Activated CD4-positive, alpha-beta memory T cell treated with anti-CD3 and anti-CD28 coated beads, Interleukin-2, amount 10 ng/mL, durations not matched to agents 7 days and 5 days (primary cell): Measurements from ENCODE around the gene RHNO1. TPM values are rescaled to one million over a fixed set of nuclear protein-coding genes. Genes with fewer than 3 reads are reported as not detected.

Source experiments
- CTCF ChIA-PET: fragments of 350-600 bp; sonication (Branson Sonifier 250); formaldehyde crosslinking; loops from one replicate; lab custom pipeline; 2021; ENCODE audit warnings: antibody characterized with exemption, inconsistent platforms; lab: Charles Lee
- POLR2A ChIA-PET: fragments of 350-600 bp; sonication (Branson Sonifier 250); formaldehyde crosslinking; loops from one replicate; lab custom pipeline; 2021; ENCODE audit warnings: antibody characterized with exemption; lab: Charles Lee
- DNase-seq: peaks from one replicate; pipeline ENCODE4 v3.0.0-alpha.2; 2020
- H3K27ac Mint-ChIP-seq: one replicate; pipeline ENCODE4 v1.8.0; 2021; ENCODE audit warnings: mild to moderate bottlenecking, mixed read lengths
- H3K27me3 Mint-ChIP-seq: one replicate; pipeline ENCODE4 v1.8.0; 2021; ENCODE audit warnings: mixed read lengths
- H3K36me3 Mint-ChIP-seq: one replicate; pipeline ENCODE4 v1.8.0; 2021; ENCODE audit warnings: low read depth, mixed read lengths
- H3K4me1 Mint-ChIP-seq: one replicate; pipeline ENCODE4 v1.8.0; 2021; ENCODE audit warnings: mixed read lengths
- H3K4me3 Mint-ChIP-seq: one replicate; pipeline ENCODE4 v1.8.0; 2021; ENCODE audit warnings: mild to moderate bottlenecking, mixed read lengths
- H3K9me3 Mint-ChIP-seq: one replicate; pipeline ENCODE4 v1.8.0; 2021; ENCODE audit warnings: mixed read lengths
- total RNA-seq, 2 experiments: library from RNA; stranded (reverse); gene quantifications; one replicate each; pipeline ENCODE4 v1.2.3, GENCODE V29; 2021

Gene RHNO1, protein sequence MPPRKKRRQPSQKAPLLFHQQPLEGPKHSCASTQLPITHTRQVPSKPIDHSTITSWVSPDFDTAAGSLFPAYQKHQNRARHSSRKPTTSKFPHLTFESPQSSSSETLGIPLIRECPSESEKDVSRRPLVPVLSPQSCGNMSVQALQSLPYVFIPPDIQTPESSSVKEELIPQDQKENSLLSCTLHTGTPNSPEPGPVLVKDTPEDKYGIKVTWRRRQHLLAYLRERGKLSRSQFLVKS
- total RNA-seq: 10 to 100 TPM; 65.3 to 70.6 TPM

DNA sequence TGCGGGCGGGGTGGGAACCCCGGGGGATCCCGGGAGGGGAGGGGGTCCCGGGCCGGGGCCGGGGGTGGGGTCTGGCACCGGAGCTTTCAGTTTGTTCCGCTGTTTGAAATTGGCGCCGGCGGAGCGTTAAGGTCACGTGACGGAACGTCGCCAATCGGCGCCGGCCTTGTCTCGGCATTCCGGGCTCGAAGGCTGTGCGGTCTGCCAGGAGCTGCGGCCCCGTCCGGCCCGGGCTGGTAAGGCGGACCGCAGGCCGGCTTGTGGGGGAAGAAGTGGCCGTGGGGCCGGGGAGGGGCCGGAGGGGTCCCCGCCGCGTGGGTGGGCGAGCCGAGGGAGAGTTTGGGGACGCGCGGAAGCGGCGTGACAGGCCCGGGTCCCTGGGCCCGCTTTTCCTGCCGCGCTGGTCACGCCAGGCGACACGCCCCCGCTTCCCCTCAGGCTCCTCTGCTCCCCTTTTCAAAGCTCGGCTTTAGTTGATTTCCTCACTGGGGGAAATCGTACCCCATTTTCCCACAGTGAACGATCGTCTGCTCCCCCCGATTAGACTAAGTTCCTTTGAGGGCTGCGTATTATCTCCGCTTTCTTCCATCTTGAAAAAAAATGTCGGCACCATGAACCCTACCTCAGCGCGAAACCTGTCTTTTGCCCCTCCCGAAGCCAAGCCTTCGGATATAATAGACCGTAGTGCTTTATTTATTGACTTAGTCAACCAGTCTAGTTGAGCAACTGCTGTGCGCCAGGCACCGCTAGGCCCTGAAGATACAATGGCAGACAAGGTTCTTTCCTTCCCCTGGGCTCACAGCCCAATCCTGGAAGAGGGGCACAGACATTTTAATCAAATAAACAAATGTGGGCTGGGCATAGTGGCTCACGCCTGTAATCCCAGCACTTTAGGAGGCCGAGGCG lies at the start of gene RHNO1, which contains the start of gene FOXM1:
TSS of gene RHNO1 (plus strand) at position 177 of the 906 bp plus-strand sequence. CDS start 8,144 bp downstream, outside the sequence.
TSS of gene FOXM1 (minus strand) at position 128 of the 906 bp plus-strand sequence. CDS start 2,696 bp downstream, outside the sequence.
- ChIA-PET CTCF (interaction anchor here (1.0 to 3.1 kb wide), 6 partner anchors 8 to 13 kb away, joined by 3 to 17 read pairs (median 4); partner anchors contain the start of gene TULP3), POLR2A (interaction anchor here (0.7 to 5.4 kb wide), 14 partner anchors 9 to 244 kb away, joined by 3 to 99 read pairs (median 10); partner anchors contain the start of genes FKBP4, ITFG2, TEX52 and TULP3)
- peak; percentile 91 for DNase-seq
- H3K4me1 Mint-ChIP-seq: peaks cover 54% of the 10 kb centered on the region
- H3K36me3 Mint-ChIP-seq: peaks cover 46% of the 10 kb centered on the region
- peak within 1 kb of the TSS; percentile 90 for H3K27ac Mint-ChIP-seq
- H3K4me3 Mint-ChIP-seq: peak within 1 kb of the TSS; percentile 83
- no peaks in the 10 kb centered on the region for H3K9me3 Mint-ChIP-seq
- no peaks in the 10 kb centered on the region for H3K27me3 Mint-ChIP-seq

DNA sequence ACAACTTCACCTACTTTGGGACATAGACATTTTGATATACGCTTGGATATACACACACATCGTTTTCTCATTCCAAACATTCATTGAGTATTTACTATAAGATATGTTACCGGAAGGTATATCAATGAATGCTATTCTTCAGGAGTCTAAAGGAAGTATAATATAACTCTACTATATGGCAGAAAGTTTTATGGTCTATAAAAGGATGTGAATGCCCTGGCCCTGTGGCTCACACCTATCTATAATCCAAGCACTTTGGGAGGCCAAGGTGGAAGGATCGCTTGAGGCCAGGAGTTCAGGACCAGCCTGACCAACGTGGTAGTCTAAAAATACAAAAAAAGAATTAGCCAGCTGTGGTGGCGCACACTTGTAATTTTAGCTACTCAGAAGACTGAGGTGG lies 47.7 kb upstream of the RHNO1 start:
- Mint-ChIP-seq H3K27ac (no peak overlapping the region), H3K9me3 (no peaks in the 10 kb centered on the region), H3K27me3 (no peaks in the 10 kb centered on the region), H3K36me3 (peaks cover 21% of the 10 kb centered on the region), H3K4me1 (no peaks in the 10 kb centered on the region), H3K4me3 (no peak overlapping the region)
- POLR2A ChIA-PET: no interaction called here
- DNase-seq: no peak
- CTCF ChIA-PET: no interaction called here

DNA sequence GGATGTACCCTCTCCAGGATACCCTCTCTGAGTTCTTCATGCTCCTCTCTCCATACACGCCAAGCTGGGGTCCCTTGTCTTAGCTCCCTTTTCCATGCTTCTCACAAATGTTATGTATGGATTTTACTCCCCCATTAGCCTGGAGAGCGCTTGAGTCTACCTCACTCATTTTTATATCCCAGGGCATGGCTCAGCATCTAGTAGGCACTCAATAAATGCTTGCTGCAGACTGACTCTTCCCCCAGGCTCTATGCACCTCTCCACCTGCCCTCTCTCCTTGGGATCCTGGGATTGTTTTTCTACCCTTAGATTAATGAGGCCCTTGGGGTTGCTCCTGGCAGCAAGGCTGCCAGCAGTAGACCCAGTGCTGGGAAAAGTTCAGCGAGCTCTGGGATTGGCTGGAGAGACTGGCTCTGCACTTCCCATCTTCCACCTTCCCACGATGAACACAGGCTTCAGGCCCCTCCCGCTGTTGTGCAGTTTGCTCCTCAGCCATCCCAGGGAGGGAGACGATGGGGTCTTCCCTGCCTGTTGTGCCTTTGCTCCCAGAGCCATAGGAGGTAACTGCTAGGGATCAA lies 44.4 kb upstream of the RHNO1 start:
- Mint-ChIP-seq H3K4me3 (no peak overlapping the region), H3K36me3 (peaks cover 10% of the 10 kb centered on the region), H3K27me3 (no peaks in the 10 kb centered on the region), H3K27ac (no peak overlapping the region), H3K4me1 (no peaks in the 10 kb centered on the region), H3K9me3 (no peaks in the 10 kb centered on the region)
- POLR2A ChIA-PET: no interaction called here
- CTCF ChIA-PET: no interaction called here
- no peak for DNase-seq

DNA sequence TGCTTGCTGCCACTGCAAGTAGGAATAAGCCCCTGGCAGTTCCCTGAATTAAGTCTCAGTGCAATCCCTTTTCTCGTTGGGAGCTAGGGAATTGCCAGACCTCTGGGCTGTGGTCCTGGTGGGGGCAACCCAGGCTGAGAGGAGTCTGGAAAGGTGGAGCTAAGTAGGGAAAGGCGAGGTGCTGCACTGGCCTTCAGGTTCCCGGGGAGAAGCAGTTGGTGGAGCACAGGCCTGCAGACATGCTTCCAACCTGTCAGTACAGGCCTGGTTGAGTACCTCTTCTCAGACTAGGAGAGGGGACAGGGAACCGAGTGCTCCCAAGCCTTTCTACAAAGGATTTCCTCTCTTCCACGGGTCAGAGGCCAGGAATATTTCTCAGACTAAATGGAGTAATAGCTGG lies 43.7 kb upstream of the RHNO1 start:
- ChIA-PET POLR2A (no interaction called here), CTCF (no interaction called here)
- H3K4me1 Mint-ChIP-seq: no peaks in the 10 kb centered on the region
- H3K27me3 Mint-ChIP-seq: no peaks in the 10 kb centered on the region
- H3K27ac Mint-ChIP-seq: no peak overlapping the region
- peaks cover 10% of the 10 kb centered on the region for H3K36me3 Mint-ChIP-seq
- H3K9me3 Mint-ChIP-seq: no peaks in the 10 kb centered on the region
- no peak for DNase-seq
- no peak overlapping the region for H3K4me3 Mint-ChIP-seq

DNA sequence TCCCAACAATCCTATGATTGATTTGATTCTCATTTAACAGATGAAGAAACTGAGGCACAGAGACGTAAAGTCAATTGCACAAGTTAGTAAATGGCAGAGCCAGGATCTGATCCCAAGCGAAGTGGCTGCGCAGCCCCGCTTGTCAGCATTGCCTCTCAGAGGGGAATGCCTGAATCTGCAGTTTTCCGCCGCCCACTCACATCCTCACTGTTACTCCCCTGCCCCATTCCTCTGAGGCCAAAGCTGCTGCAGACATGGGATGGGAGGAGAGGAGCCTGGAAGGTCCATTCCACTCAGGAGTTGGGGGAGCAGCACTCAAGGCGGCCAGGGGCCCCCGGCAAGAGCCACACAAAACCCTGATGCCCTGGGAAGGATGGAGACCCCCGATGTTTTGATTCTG lies 43.2 kb upstream of the RHNO1 start:
- no peak overlapping the region for H3K27ac Mint-ChIP-seq
- no peak for DNase-seq
- ChIA-PET CTCF (no interaction called here), POLR2A (no interaction called here)
- no peaks in the 10 kb centered on the region for H3K27me3 Mint-ChIP-seq
- H3K9me3 Mint-ChIP-seq: no peaks in the 10 kb centered on the region
- no peaks in the 10 kb centered on the region for H3K4me1 Mint-ChIP-seq
- H3K36me3 Mint-ChIP-seq: peaks cover 9% of the 10 kb centered on the region
- H3K4me3 Mint-ChIP-seq: no peak overlapping the region

DNA sequence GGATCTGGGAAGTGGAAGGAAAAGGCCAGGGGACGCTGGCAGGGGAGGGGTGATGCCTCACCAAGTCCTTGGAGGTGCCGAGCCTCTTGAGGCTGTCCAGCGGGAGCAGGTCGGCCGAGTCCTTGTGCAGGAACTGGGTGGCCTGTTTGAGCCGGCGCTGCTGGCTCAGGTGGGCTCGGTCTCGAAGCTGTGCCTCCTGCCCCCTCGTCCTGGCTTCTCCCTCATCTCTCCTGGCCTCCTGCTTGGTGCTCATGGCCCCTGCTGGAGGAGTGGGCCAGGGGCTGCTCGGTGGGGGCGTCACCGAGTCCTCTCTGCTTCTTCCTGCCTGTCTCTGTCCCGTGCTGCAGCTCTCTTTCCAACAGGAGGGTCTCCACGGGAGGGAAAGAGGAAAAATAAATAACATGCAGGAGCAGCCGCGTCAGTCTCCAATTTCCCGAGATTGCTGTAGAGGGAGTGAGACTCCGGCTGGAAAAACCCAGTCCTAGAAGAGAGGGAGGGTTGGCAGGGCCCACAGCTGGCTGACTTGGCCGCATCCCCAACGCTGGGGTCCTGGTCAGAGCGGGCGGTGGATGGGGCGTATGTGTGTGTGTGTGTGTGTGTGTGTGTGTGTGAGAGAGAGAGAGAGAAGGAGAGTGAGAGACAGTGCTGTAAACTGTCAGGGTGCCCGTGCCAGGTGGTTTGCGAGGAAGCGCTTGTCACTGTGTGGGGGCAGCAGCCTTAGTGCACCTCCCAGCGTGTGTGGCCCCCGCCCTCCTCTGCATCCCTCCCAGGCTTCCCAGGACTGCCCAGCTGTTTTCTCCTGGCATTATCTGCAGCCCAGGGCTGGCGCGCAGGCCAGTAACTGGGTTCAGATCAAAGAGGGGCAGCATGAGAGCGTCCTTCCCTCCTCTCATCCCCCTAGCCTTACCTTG lies 42.2 kb upstream of the RHNO1 start, which contains the start of gene NRIP2:
TSS of gene NRIP2 (minus strand) at position 455 of the 911 bp plus-strand sequence. CDS start at position 403, 52 bp downstream.
- H3K36me3 Mint-ChIP-seq: peaks cover 5% of the 10 kb centered on the region
- no peaks in the 10 kb centered on the region for H3K4me1 Mint-ChIP-seq
- H3K9me3 Mint-ChIP-seq: no peaks in the 10 kb centered on the region
- H3K27me3 Mint-ChIP-seq: no peaks in the 10 kb centered on the region
- DNase-seq: no peak
- POLR2A ChIA-PET: no interaction called here
- CTCF ChIA-PET: no interaction called here
- H3K4me3 Mint-ChIP-seq: no peak within 1 kb of the TSS
- H3K27ac Mint-ChIP-seq: no peak within 1 kb of the TSS

DNA sequence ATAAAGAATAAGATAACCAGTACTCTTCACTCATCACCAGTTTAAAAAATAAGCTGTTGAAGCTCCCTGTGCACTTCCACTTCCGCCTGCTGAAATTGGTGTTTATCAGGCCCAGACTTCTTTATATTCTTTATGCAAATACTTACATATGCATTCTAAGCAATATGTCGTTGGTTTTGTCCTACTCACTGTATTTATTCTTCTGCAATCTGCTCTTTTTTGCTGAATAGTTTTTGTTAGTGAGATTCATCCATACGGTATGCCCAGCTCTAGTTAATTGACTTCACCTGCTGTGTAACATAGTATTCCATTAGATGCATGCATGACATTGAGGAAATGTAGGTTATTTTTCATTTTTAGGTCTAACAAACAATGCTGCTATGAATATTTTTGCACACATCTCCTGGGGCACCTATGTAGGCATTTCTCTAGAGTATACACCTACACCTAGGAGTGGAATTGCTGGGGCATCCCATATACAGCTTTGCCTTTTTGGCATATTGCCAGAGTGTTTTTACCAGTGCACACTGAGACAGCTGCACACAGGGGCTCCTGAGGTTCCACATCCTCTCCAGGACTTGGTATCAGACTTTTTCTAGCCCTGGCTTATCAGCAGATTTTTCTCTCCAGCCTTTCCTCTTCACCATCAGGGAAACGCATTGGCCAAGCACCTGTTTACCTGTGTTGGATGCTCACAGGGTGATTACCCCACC lies 41.2 kb upstream of the RHNO1 start:
- Mint-ChIP-seq H3K36me3 (peaks cover 5% of the 10 kb centered on the region), H3K4me1 (no peaks in the 10 kb centered on the region)

DNA sequence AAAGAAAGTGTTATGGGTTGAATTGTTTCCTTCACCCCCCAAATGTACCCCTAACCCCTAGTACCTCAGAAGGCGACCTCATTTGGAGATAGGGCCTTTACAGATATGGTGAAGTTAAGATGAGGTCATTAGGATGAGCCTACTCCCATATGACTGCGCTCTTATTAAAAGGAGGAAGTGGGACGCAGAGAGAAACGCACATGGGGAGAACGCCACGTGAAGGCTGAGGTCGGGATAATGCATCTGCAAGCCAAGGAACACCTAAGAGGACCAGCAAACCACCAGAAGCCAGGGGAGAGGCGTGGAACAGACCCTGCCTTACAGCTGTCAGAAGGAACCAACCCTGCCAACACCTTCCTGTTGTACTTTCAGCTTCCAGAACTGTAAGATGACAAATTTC lies 40.4 kb upstream of the RHNO1 start:
- ChIA-PET POLR2A (no interaction called here), CTCF (no interaction called here)
- no peak overlapping the region for H3K4me3 Mint-ChIP-seq
- H3K9me3 Mint-ChIP-seq: no peaks in the 10 kb centered on the region
- no peaks in the 10 kb centered on the region for H3K4me1 Mint-ChIP-seq
- no peaks in the 10 kb centered on the region for H3K27me3 Mint-ChIP-seq
- no peak for DNase-seq
- H3K36me3 Mint-ChIP-seq: peaks cover 3% of the 10 kb centered on the region
- no peak overlapping the region for H3K27ac Mint-ChIP-seq

More for the DNA sequence above, 41.2 kb upstream of the RHNO1 start:
- Mint-ChIP-seq H3K27ac (no peak overlapping the region), H3K9me3 (no peaks in the 10 kb centered on the region), H3K4me3 (no peak overlapping the region), H3K27me3 (no peaks in the 10 kb centered on the region)
- CTCF ChIA-PET: no interaction called here
- DNase-seq: no peak
- POLR2A ChIA-PET: no interaction called here

DNA sequence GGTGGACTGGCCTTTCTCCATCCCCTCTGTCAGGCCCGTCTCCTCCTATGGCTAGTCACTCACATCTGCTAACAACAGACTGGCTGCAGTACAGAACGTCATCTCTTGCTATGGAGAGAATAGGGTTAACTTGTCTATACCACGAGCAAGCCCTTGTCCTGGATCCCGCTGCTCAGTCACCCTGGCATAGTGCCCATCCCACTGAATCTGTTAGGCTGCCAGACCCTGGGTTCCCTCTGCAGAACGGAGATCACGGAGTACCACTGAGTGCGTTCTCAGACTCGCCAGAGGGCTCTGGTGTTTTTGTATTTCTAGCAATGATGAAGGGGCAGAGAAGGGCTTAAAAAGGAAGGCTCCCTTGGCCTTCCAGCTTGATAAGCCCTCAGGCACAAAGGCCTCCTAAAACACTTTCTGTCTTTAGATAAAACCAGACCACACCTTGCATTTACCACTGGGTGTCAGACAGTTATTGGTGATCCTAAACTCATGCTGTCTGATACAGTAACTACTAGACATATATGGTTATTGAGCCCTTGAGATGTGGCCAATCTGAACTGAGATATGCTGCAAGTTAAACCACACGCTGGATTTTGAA lies 35.9 kb upstream of the RHNO1 start:
- Mint-ChIP-seq H3K9me3 (no peaks in the 10 kb centered on the region), H3K27me3 (no peaks in the 10 kb centered on the region), H3K4me3 (no peak overlapping the region), H3K36me3 (no peaks in the 10 kb centered on the region), H3K4me1 (no peaks in the 10 kb centered on the region), H3K27ac (no peak overlapping the region)
- no peak for DNase-seq
- ChIA-PET POLR2A (no interaction called here), CTCF (no interaction called here)

DNA sequence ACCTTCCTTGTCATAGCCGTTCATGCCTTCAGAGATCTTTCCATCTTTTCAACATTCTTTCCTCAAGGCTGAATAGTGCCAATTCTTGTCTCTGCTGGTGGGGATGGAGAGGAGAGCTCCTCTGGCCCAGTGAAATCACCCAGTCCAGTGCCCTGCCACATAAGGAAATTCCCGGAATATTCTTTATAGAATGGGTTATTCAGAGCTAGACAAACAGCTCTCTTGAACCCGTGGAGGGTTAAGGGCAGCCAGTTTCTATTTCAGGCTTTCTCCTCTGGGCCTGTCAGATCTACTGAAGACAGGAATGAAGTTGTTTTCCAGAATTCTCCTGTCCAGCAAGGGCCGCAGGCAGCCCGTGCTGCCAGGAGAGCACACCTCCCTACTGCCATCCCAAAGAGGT lies 34.1 kb upstream of the RHNO1 start:
- CTCF ChIA-PET: no interaction called here
- no peak for DNase-seq
- no peak overlapping the region for H3K4me3 Mint-ChIP-seq
- POLR2A ChIA-PET: interaction anchor here (0.9 kb wide), 1 partner anchor 12 kb away, joined by 3 read pairs; no protein-coding TSS in a partner anchor
- no peaks in the 10 kb centered on the region for H3K27me3 Mint-ChIP-seq
- H3K36me3 Mint-ChIP-seq: peaks cover 2% of the 10 kb centered on the region
- H3K9me3 Mint-ChIP-seq: no peaks in the 10 kb centered on the region
- no peaks in the 10 kb centered on the region for H3K4me1 Mint-ChIP-seq
- H3K27ac Mint-ChIP-seq: no peak overlapping the region

DNA sequence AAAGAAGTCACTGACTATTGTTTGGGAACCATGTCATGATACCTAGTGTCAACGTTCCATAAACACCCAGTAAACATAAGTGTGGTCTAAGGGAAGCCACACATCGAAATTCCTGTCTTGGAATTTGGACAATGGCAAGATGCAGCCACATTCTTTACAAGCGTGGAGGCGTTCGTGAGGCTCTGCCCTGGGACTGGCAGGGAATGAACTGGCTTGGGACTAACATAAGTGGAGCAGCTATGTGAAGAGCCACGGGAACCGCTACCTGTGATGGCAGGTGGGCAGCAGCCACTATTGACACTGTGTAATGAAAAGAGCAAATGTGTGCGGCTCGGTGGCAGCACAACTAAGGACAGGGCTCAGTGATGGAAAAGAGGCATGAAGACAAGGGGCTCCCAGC lies 32.2 kb upstream of the RHNO1 start:
- H3K27ac Mint-ChIP-seq: no peak overlapping the region
- DNase-seq: no peak
- no peaks in the 10 kb centered on the region for H3K4me1 Mint-ChIP-seq
- no peak overlapping the region for H3K4me3 Mint-ChIP-seq
- H3K27me3 Mint-ChIP-seq: no peaks in the 10 kb centered on the region
- H3K9me3 Mint-ChIP-seq: no peaks in the 10 kb centered on the region
- ChIA-PET CTCF (interaction anchor here (1.7 kb wide), 1 partner anchor 9 kb away, joined by 7 read pairs; no protein-coding TSS in a partner anchor), POLR2A (interaction anchor here (1.5 kb wide), 1 partner anchor 197 kb away, joined by 4 read pairs; no protein-coding TSS in a partner anchor)
- H3K36me3 Mint-ChIP-seq: peaks cover 2% of the 10 kb centered on the region
